HepG2 (cell line): ENCODE data around the gene STRBP. TPM values are rescaled to one million over a fixed set of nuclear protein-coding genes. Genes with fewer than 3 reads are reported as not detected.
A peak's percentile ranks its signal among the peaks of the same experiment; 100 is the strongest.

ENCODE experiments used
- ATAC-seq: fragments of 200-7000 bp; cut with Tn5 transposase; 3 replicates; pipeline ENCODE4 v1.9.1; 2020; ENCODE audit warnings: mild to moderate bottlenecking, moderate library complexity
- BruUV-seq: library from RNA; stranded (reverse); fragments of 400-500 nt; replicated peaks from 2 replicates; lab custom pipeline; 2021; lab: Mats Ljungman, UMichigan
- CTCF ChIA-PET: fragments of 300-600 bp; formaldehyde crosslinking; extraction: SDS; loops from one replicate; lab custom pipeline; 2021; ENCODE audit warnings: low total read pairs, inconsistent platforms, low intra/inter-chr PET ratio; lab: Yijun Ruan, JAX
- POLR2A ChIA-PET: fragments of 350-600 bp; sonication (Branson Sonifier 250); formaldehyde crosslinking; loops from one replicate; lab custom pipeline; 2020; ENCODE audit warnings: antibody characterized with exemption, inconsistent platforms; lab: Yijun Ruan, JAX
- DNase-seq: peaks from one replicate; pipeline ENCODE4 v3.0.0-alpha.2; 2015; ENCODE audit warnings: low spot score
- FAIRE-seq: peaks from 3 replicates; lab custom pipeline; 2011; peaks lifted over from hg19 to GRCh38; lab: Jason Lieb, UNC
- H2AFZ ChIP-seq: one replicate; pipeline ENCODE4 v1.6.1; 2011; ENCODE audit warnings: low read length, inconsistent platforms
- H3K27ac ChIP-seq: fragments of 300-600 bp; 3 replicates; pipeline ENCODE4 v1.8.0; 2011; ENCODE audit warnings: mixed run types, mild to moderate bottlenecking, mixed read lengths, low read length, inconsistent platforms; ENCODE audit not compliant: insufficient read depth; ENCODE audit errors: extremely low read length
- H3K27me3 ChIP-seq, 2 experiments: fragments of 200-600 bp in 1 of 2; 2 replicates in 1 of 2; 3 replicates in 1 of 2; pipeline versions ENCODE4 v1.6.0 to v1.8.0; 2011; ENCODE audit warnings: low read length in 2 of 2, mild to moderate bottlenecking in 2 of 2, moderate library complexity in 2 of 2, inconsistent platforms in 1 of 2; ENCODE audit not compliant: insufficient read depth in 2 of 2, control insufficient read depth in 1 of 2
- H3K36me3 ChIP-seq, 2 experiments: fragments of 200-600 bp in 1 of 2; replicated peaks in 1 of 2; 2 replicates in 1 of 2; 3 replicates in 1 of 2; pipeline versions ENCODE4 v1.5.1 to v1.8.0; 2011; ENCODE audit warnings: low read length in 2 of 2, inconsistent platforms in 1 of 2; ENCODE audit not compliant: insufficient read depth in 2 of 2, control insufficient read depth in 1 of 2
- H3K4me1 ChIP-seq: 2 replicates; pipeline ENCODE4 v1.5.1; 2012; ENCODE audit warnings: low read length, inconsistent platforms; ENCODE audit not compliant: insufficient read depth
- H3K4me2 ChIP-seq: 2 replicates; pipeline ENCODE4 v1.6.0; 2011; ENCODE audit warnings: low read depth, low read length, inconsistent platforms
- H3K4me3 ChIP-seq, 3 experiments: fragments of 200-600 bp in 1 of 3; sonication (generic), shearing (Covaris generic) in 1 of 3; replicated peaks in 1 of 3; 2 replicates each; pipeline ENCODE4 v1.5.1; 2011 to 2016; ENCODE audit warnings: low read length in 3 of 3, inconsistent platforms in 2 of 3, low read depth in 2 of 3, mild to moderate bottlenecking in 2 of 3, control low read depth in 1 of 3, mixed read lengths in 1 of 3; ENCODE audit not compliant: insufficient read depth in 1 of 3
- H3K79me2 ChIP-seq: one replicate; pipeline ENCODE4 v1.6.1; 2011; ENCODE audit warnings: low read length, inconsistent platforms; ENCODE audit not compliant: insufficient read depth
- H3K9ac ChIP-seq: 2 replicates; pipeline ENCODE4 v1.6.0; 2011; ENCODE audit warnings: mild to moderate bottlenecking, low read depth, low read length, inconsistent platforms; ENCODE audit not compliant: insufficient read depth
- H3K9me3 ChIP-seq: 2 replicates; pipeline ENCODE4 v1.5.1; 2012; ENCODE audit warnings: mild to moderate bottlenecking, low read length
- H4K20me1 ChIP-seq: 2 replicates; pipeline ENCODE4 v1.6.0; 2011; ENCODE audit warnings: inconsistent platforms, mild to moderate bottlenecking, low read length, moderate library complexity; ENCODE audit not compliant: insufficient read depth
- MAFF ChIP-seq: IDR thresholded peaks from 2 replicates; pipeline ENCODE4 v1.6.1; 2011; ENCODE audit warnings: low read depth, low read length, improper control_type of control experiment
- MTF2 ChIP-seq: sonication (generic); formaldehyde crosslinking; IDR thresholded peaks from 2 replicates; pipeline ENCODE4 v1.5.0; 2020; ENCODE audit warnings: missing genetic modification reagents, borderline replicate concordance
- MXD1 ChIP-seq: sonication (generic); formaldehyde crosslinking; IDR thresholded peaks from 2 replicates; pipeline ENCODE4 v1.4.0; 2020; ENCODE audit warnings: mild to moderate bottlenecking, missing genetic modification reagents
- NFE2L1 ChIP-seq: sonication (generic); formaldehyde crosslinking; IDR thresholded peaks from 2 replicates; pipeline ENCODE4 v1.4.0; 2020; ENCODE audit warnings: missing genetic modification reagents, mild to moderate bottlenecking, borderline replicate concordance
- RARG ChIP-seq: sonication (generic); formaldehyde crosslinking; IDR thresholded peaks from 2 replicates; pipeline ENCODE4 v1.4.0; 2020; ENCODE audit warnings: low read depth, mild to moderate bottlenecking, missing genetic modification reagents
- REPIN1 ChIP-seq: sonication (generic); formaldehyde crosslinking; IDR thresholded peaks from 2 replicates; pipeline ENCODE4 v1.8.0; 2022; ENCODE audit warnings: missing genetic modification reagents, low read depth, mild to moderate bottlenecking, borderline replicate concordance
- SMAD1 ChIP-seq: sonication (generic); formaldehyde crosslinking; IDR thresholded peaks from 2 replicates; pipeline ENCODE4 v1.4.0; 2020; ENCODE audit warnings: missing genetic modification reagents, low read depth, mild to moderate bottlenecking, borderline replicate concordance
- SNAPC5 ChIP-seq: sonication (generic); formaldehyde crosslinking; IDR thresholded peaks from 2 replicates; pipeline ENCODE4 v1.8.1; 2023; ENCODE audit warnings: mild to moderate bottlenecking, missing genetic modification reagents, borderline replicate concordance
- TERF1 ChIP-seq: sonication (generic); formaldehyde crosslinking; IDR thresholded peaks from 2 replicates; pipeline ENCODE4 v1.8.0; 2022; ENCODE audit warnings: mild to moderate bottlenecking, missing genetic modification reagents, moderate library complexity
- THYN1 ChIP-seq: sonication (generic); formaldehyde crosslinking; IDR thresholded peaks from 2 replicates; pipeline ENCODE4 v1.8.1; 2023; ENCODE audit warnings: low read depth, mild to moderate bottlenecking, moderate library complexity, missing genetic modification reagents, borderline replicate concordance
- TRAFD1 ChIP-seq: sonication (generic); formaldehyde crosslinking; IDR thresholded peaks from 2 replicates; pipeline ENCODE4 v1.5.1; 2020; ENCODE audit warnings: missing genetic modification reagents, mild to moderate bottlenecking, borderline replicate concordance
- ZBTB21 ChIP-seq: sonication (generic); formaldehyde crosslinking; IDR thresholded peaks from 2 replicates; pipeline ENCODE4 v1.4.0; 2020; ENCODE audit warnings: missing genetic modification reagents
- ZNF44 ChIP-seq: sonication (generic); formaldehyde crosslinking; IDR thresholded peaks from 2 replicates; pipeline ENCODE4 v1.5.1; 2020; ENCODE audit warnings: mild to moderate bottlenecking, missing genetic modification reagents
- ZNF768 ChIP-seq: sonication (generic); formaldehyde crosslinking; IDR thresholded peaks from 2 replicates; pipeline ENCODE4 v1.4.0; 2020; ENCODE audit warnings: missing genetic modification reagents
- WGBS: methylation state at CpG from one replicate; pipeline ENCODE4 v1.1.6; 2017; ENCODE audit warnings: low lambda C conversion rate; 5-methylcytosine and 5-hydroxymethylcytosine counted together
- in situ Hi-C: cut with HindIII; loops from 2 replicates; pipeline ENCODE4 v1.10.0; 2017; ENCODE audit warnings: low pct_unique_long_range_greater_than_20kb; ENCODE audit not compliant: extremely low pct_ligation_motif_present
- intact Hi-C: fragments of 100-400 bp; cut with micrococcal nuclease; formaldehyde crosslinking; loops from one replicate; pipeline ENCODE4 v1.10.0; 2022; ENCODE audit not compliant: unreplicated experiment
- polyA plus RNA-seq, 8 experiments: library from polyadenylated mRNA; depleted of rRNA in 3 of 8; stranded (reverse) in 7 of 8; unstranded in 1 of 8; fragments of >200 nt; fragmentation: Illumina TruSeq in 4 of 8; extraction: Trizol in 4 of 8; gene quantifications; 2 replicates each; pipeline versions ENCODE4 v1.2.1 to v1.2.3, GENCODE V29; 2011 to 2016; ENCODE audit warnings: low read depth in 4 of 8, missing spikeins in 1 of 8, mixed read lengths in 1 of 8; ENCODE audit not compliant: insufficient read depth in 1 of 8
- total RNA-seq, 5 experiments: library from RNA; depleted of rRNA; stranded (reverse); fragments of >200 nt; fragmentation: Illumina TruSeq; extraction: Trizol; gene quantifications; 2 replicates each; pipeline ENCODE4 v1.2.3, GENCODE V29; 2016; ENCODE audit warnings: low read depth in 1 of 5

Gene STRBP
- total and polyA plus RNA-seq, 2 of the 13 experiments (the other 11 are each of a cell fraction or from before 2014, with no cell fraction given): 14.5 to 38.5 TPM

- WGBS: 100% methylated on average over 1 of the region's 1 CpG
- intact Hi-C loops (no loop called here), in situ Hi-C loops (no loop called here)
- Histone ChIP-seq H3K27ac (no peak overlapping the region), H3K4me2 (no peak overlapping the region), H3K79me2 (no peaks in the 10 kb centered on the region), H3K4me1 (no peaks in the 10 kb centered on the region), H2AFZ (no peak overlapping the region), H3K9ac (no peak overlapping the region), H3K4me3 (no peak overlapping the region), H4K20me1 (no peaks in the 10 kb centered on the region), H3K36me3 (no peaks in the 10 kb centered on the region), H3K9me3 (no peaks in the 10 kb centered on the region), H3K27me3 (no peaks in the 10 kb centered on the region)
- BruUV-seq: no TSS peak
- FAIRE-seq (no peak), DNase-seq (no peak), ATAC-seq (no peak)
- POLR2A ChIA-PET: no interaction called here
- no peak for TF ChIP-seq MXD1 (CRISPR knock-in tag)
- no peak for TF ChIP-seq RARG
- no peak for TF ChIP-seq TERF1 (CRISPR knock-in tag)
- TF ChIP-seq ZBTB21: no peak
- CTCF ChIA-PET: no interaction called here
Observed at GRCh38 chr9:123208626-123209174, 59.7 kb downstream of the STRBP start.

GRCh38 chr9:123206065-123206464 is 62.3 kb downstream of the STRBP start:
- WGBS: 96% methylated on average over 6 of the region's 6 CpGs
- Histone ChIP-seq H3K79me2 (no peaks in the 10 kb centered on the region), H3K4me2 (no peak overlapping the region), H4K20me1 (no peaks in the 10 kb centered on the region), H3K9ac (no peak overlapping the region), H3K9me3 (no peaks in the 10 kb centered on the region), H3K27me3 (no peaks in the 10 kb centered on the region), H3K27ac (no peak overlapping the region), H3K4me1 (no peaks in the 10 kb centered on the region), H2AFZ (no peak overlapping the region), H3K4me3 (no peak overlapping the region), H3K36me3 (no peaks in the 10 kb centered on the region)
- BruUV-seq: no TSS peak
- ChIA-PET CTCF (no interaction called here), POLR2A (no interaction called here)
- ATAC-seq: no peak
- in situ Hi-C loops (no loop called here), intact Hi-C loops (no loop called here)
- FAIRE-seq: no peak
- no peak for DNase-seq
- TF ChIP-seq MTF2 (no peak), THYN1 (CRISPR knock-in tag) (no peak), NFE2L1 (CRISPR knock-in tag) (no peak), ZNF768 (no peak), REPIN1 (no peak), MAFF (peak; percentile 76), TRAFD1 (CRISPR knock-in tag) (no peak), ZNF44 (CRISPR knock-in tag) (no peak), SMAD1 (CRISPR knock-in tag) (no peak), SNAPC5 (CRISPR knock-in tag) (no peak)
